Stimulated activated naive CD8-positive, alpha-beta T cell treated with anti-CD3 and anti-CD28 coated beads, Interleukin-15, amount 100 ng/mL, for 72 hours (primary cell): ENCODE results near the gene RAB3A.
A peak's percentile ranks its signal among the peaks of the same experiment; 100 is the strongest.
"Not testable (repeated sequence)": the region's sequence is repeated elsewhere in the genome, so short reads cannot be mapped to it uniquely, and the experiment has no call there.

Experiments used
- ATAC-seq: fragments of 150-1000 bp; cut with Tn5 transposase; 2 replicates; pipeline ENCODE4 v1.10.0; 2021; ENCODE audit warnings: mild to moderate bottlenecking, moderate library complexity
- DNase-seq, 2 donors: peaks; one replicate each; pipeline ENCODE4 v3.0.0; 2021 to 2022
- H3K27ac Mint-ChIP-seq, 2 donors: one replicate each; pipeline ENCODE4 v1.8.0; 2022; ENCODE audit warnings: mild to moderate bottlenecking in 2 of 2, mixed read lengths in 2 of 2, moderate library complexity in 2 of 2
- H3K27me3 Mint-ChIP-seq: one replicate; pipeline ENCODE4 v1.8.0; 2022; ENCODE audit warnings: mixed read lengths
- H3K4me1 Mint-ChIP-seq: one replicate; pipeline ENCODE4 v1.8.0; 2022; ENCODE audit warnings: mild to moderate bottlenecking, mixed read lengths
- H3K4me3 Mint-ChIP-seq, 2 donors: one replicate each; pipeline ENCODE4 v1.8.0; 2022; ENCODE audit warnings: mild to moderate bottlenecking in 2 of 2, mixed read lengths in 2 of 2, moderate library complexity in 1 of 2
- H3K9me3 Mint-ChIP-seq, 2 donors: one replicate each; pipeline ENCODE4 v1.8.0; 2022; ENCODE audit warnings: mixed read lengths in 2 of 2

Gene RAB3A

GRCh38 chr19:18209912-18210311, 6.1 kb upstream of the RAB3A start:
- H3K27me3 Mint-ChIP-seq = peaks cover 49% of the 10 kb centered on the region
- not testable (repeated sequence) for H3K27ac Mint-ChIP-seq, H3K4me3 Mint-ChIP-seq, ATAC-seq, DNase-seq, H3K9me3 Mint-ChIP-seq
- peaks cover 11% of the 10 kb centered on the region for H3K4me1 Mint-ChIP-seq

DNA sequence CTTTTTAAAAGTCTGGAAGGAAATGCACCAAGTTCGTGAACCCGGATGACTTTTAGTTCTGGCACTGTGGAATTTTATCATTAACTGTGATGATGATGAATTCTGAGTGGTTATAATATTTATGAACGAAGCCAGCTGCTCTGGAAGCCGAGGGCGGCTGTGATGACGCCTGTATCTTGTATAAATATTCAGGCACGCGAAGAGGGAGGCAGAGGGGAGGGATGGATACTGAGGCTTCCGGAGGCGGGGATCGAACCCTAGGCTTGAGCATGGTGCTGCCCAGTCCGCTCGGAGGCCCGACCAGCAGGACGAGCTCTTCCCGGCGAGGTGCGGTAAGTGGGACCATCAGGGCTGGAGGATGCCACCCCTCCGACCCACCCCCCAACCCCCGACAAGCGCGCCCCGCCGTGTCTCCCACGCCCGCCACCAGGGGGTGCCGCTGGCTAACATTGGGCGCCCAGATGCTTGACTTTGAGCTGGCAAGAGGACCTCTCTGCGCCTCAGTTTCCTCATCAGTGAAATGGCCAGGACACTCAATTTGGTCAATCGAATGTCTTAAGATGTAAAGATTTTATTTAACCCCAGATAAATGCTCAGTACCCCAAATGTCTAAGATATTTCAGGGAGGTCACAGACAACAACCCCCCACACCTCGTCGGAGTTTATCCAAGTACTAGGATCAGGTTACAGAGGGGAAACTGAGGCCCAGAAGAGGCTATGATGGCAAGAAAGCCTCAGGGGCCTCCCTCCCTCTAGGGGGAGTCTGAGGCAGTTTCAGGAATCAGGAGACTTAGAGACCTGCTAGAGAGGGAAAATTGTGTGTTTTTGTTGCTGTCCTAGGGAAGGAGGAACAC, 4.5 kb upstream of the RAB3A start:
- ATAC-seq (no peak), DNase-seq (peak; percentile 50 to 59)
- no peak overlapping the region for H3K4me3 Mint-ChIP-seq
- H3K9me3 Mint-ChIP-seq = no peaks in the 10 kb centered on the region
- no peak overlapping the region for H3K27ac Mint-ChIP-seq
- peaks cover 49% of the 10 kb centered on the region for H3K27me3 Mint-ChIP-seq
- H3K4me1 Mint-ChIP-seq = peaks cover 23% of the 10 kb centered on the region

DNA sequence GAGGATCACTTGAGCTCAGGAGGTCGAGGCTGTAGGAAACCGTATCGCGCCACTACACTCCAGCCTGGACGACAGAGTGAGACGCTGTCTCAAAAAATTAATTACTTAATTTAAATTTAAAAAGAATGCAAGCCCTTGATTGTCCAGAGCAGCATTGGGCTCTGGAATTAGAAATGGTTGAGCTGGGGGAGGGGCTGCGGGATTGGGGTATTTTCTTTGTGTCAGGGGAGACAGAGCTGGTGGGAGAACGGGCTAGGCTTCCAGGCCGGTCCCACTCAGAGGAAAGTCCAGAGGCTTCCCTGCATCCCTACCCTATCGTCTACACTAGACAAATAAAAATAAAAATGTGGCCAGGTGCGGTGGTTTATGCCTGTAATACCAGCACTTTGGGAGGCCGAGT, 2.2 kb upstream of the RAB3A start:
- no peak for ATAC-seq
- H3K27ac Mint-ChIP-seq = no peak overlapping the region
- no peak overlapping the region for H3K4me3 Mint-ChIP-seq
- no peak for DNase-seq
- peaks cover 42% of the 10 kb centered on the region for H3K27me3 Mint-ChIP-seq
- H3K9me3 Mint-ChIP-seq = no peaks in the 10 kb centered on the region
- peaks cover 44% of the 10 kb centered on the region for H3K4me1 Mint-ChIP-seq

GRCh38 chr19:18205200-18205892, 1.5 kb upstream of the RAB3A start:
- Mint-ChIP-seq H3K27me3 (peaks cover 37% of the 10 kb centered on the region), H3K27ac (peak overlapping the region in 1 of 2 donors; percentile 90), H3K4me3 (peak overlapping the region; percentile 87 to 95), H3K9me3 (no peaks in the 10 kb centered on the region), H3K4me1 (peaks cover 44% of the 10 kb centered on the region)
- peak in 1 of 2 donors; percentile 63 for DNase-seq
- ATAC-seq = no peak

GRCh38 chr19:18204394-18205199, 755 bp upstream of the RAB3A start:
- DNase-seq (peak in 1 of 2 donors; percentile 53), ATAC-seq (peak; percentile 24)
- no peaks in the 10 kb centered on the region for H3K9me3 Mint-ChIP-seq

DNA sequence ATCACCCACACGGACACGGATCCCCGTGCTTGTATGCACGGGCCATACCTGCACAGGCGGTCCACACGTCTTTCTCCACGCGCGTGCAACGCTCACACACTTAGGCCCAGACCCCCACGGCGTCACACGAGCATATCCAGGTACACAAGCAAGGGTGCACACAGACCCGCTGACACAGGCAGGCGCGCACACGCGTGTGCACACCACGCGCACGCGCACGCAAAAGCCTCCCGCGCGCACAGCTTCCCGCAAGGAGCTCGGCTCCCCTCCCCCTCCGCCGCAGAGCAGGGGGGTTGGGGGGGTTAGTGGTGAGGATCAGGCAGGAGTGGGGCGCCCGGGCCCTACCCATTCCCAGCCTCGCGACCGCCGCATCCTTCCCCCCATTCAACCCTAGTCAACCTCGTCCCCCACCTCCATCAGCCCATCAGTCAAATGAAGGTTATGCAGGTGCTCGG, 407 bp downstream of the RAB3A start:
- Mint-ChIP-seq H3K27ac (peak overlapping the region; percentile 84 to 90), H3K4me1 (peaks cover 41% of the 10 kb centered on the region), H3K9me3 (no peaks in the 10 kb centered on the region), H3K4me3 (peak overlapping the region; percentile 95 to 96), H3K27me3 (peaks cover 19% of the 10 kb centered on the region)
- DNase-seq (no peak), ATAC-seq (peak; percentile 25)

More at GRCh38 chr19:18204394-18205199, 755 bp upstream of the RAB3A start:
- Mint-ChIP-seq H3K4me3 (peak overlapping the region; percentile 87 to 95), H3K27me3 (peaks cover 30% of the 10 kb centered on the region), H3K4me1 (peaks cover 44% of the 10 kb centered on the region), H3K27ac (peak overlapping the region; percentile 86 to 90)

- peak; percentile 21 to 32 for DNase-seq
- ATAC-seq = no peak
Observed at GRCh38 chr19:18202778-18203407, 949 bp downstream of the RAB3A start.

GRCh38 chr19:18202397-18202777, 1.5 kb downstream of the RAB3A start:
- peaks cover 9% of the 10 kb centered on the region for H3K27me3 Mint-ChIP-seq
- H3K4me1 Mint-ChIP-seq = peaks cover 40% of the 10 kb centered on the region
- H3K9me3 Mint-ChIP-seq = no peaks in the 10 kb centered on the region
- DNase-seq (no peak), ATAC-seq (no peak)
- H3K4me3 Mint-ChIP-seq = peak overlapping the region; percentile 42 to 96
- no peak overlapping the region for H3K27ac Mint-ChIP-seq

More at GRCh38 chr19:18202778-18203407, 949 bp downstream of the RAB3A start:
- Mint-ChIP-seq H3K27ac (no peak overlapping the region), H3K9me3 (no peaks in the 10 kb centered on the region), H3K4me1 (peaks cover 40% of the 10 kb centered on the region), H3K27me3 (peaks cover 14% of the 10 kb centered on the region), H3K4me3 (peak overlapping the region; percentile 95 to 96)

GRCh38 chr19:18198374-18198773, 5.5 kb downstream of the RAB3A start:
- DNase-seq (no peak), ATAC-seq (no peak)
- peaks cover 38% of the 10 kb centered on the region for H3K4me1 Mint-ChIP-seq
- H3K27me3 Mint-ChIP-seq = no peaks in the 10 kb centered on the region
- H3K4me3 Mint-ChIP-seq = no peak overlapping the region
- no peaks in the 10 kb centered on the region for H3K9me3 Mint-ChIP-seq
- H3K27ac Mint-ChIP-seq = peak overlapping the region in 1 of 2 donors; percentile 31

DNA sequence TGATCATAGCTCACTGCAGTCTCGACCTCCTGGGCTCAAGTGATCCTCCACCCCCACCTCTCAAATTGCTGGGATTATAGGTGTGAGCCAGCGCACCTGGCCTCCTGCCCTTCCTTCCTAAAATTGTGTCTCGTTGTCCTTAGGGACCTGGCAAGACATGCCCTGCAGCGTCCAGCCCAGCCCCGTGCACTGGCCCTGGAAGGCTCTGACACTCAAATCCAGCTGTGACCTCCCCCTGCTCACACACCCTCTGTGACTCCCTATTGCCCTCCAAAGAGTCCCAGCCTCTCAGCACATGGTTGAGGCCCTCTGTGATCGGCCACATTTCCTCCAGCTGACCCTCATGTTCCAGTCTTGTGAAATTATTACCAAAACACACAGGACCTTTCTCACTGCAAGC, 5.9 kb downstream of the RAB3A start:
- no peaks in the 10 kb centered on the region for H3K9me3 Mint-ChIP-seq
- H3K27me3 Mint-ChIP-seq = no peaks in the 10 kb centered on the region
- H3K27ac Mint-ChIP-seq = peak overlapping the region in 1 of 2 donors; percentile 57
- DNase-seq (no peak), ATAC-seq (no peak)
- H3K4me1 Mint-ChIP-seq = peaks cover 34% of the 10 kb centered on the region
- H3K4me3 Mint-ChIP-seq = no peak overlapping the region

DNA sequence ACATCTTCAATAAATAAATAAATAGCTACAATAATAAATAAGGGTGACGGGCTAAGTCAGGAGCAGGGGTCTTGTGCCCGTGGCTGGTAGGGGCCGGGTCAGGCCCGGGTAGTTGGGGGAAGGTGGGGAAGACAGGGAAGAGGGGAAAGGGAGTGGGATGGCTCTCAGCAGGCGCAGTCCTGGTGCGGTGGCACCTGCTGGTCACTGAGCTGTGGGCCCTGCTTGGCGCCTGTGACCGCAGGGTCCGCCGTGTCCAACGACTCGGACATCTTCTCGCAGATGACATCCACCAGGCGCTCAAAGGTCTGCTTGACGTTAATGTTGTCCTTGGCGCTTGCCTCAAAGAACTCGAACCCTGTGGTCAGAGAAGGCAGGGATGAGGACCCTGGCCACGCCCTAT, 6.5 kb downstream of the RAB3A start:
- Mint-ChIP-seq H3K9me3 (no peaks in the 10 kb centered on the region), H3K27me3 (no peaks in the 10 kb centered on the region), H3K4me3 (no peak overlapping the region)

GRCh38 chr19:18196511-18196845, 7.4 kb downstream of the RAB3A start:
- Mint-ChIP-seq H3K27ac (peak overlapping the region; percentile 33 to 90), H3K27me3 (no peaks in the 10 kb centered on the region), H3K4me1 (peaks cover 29% of the 10 kb centered on the region), H3K9me3 (no peaks in the 10 kb centered on the region), H3K4me3 (no peak overlapping the region)
- ATAC-seq (no peak), DNase-seq (no peak)

More for the DNA sequence above, 6.5 kb downstream of the RAB3A start:
- ATAC-seq (no peak), DNase-seq (no peak)
- H3K27ac Mint-ChIP-seq = no peak overlapping the region
- peaks cover 29% of the 10 kb centered on the region for H3K4me1 Mint-ChIP-seq

DNA sequence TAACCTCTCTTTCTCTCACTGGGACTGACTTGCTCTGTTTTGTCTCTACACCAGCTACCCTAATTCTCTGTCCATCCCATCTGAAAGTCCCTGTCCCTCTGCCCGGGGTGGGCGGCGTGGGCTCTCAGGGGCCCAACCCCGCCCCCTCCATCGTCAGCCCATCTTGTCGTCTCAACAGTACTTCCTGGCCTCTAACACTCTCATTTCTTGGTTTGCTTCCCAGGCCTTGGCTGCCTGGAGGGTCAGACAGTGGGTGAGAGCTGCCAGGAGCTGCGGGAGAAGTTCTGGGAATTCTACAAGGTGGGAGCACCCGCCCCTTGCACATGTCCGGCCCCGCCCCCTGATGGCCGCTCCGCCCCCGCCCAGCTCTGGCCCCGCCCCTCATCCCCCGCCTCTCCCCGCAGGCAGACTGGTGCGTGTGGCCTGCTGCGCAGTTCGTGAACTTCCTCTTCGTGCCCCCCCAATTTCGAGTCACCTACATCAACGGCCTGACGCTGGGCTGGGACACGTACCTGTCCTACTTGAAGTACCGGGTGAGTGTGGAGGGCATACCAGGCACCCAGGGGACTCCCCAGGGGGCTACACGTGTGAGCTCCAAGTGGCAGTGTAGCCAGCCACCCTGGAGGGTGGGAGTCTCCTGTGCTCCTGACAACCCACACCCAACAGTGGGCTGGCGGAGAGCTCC, 9.1 kb downstream of the RAB3A start:
- ATAC-seq = no peak
- Mint-ChIP-seq H3K4me1 (peaks cover 27% of the 10 kb centered on the region), H3K9me3 (no peaks in the 10 kb centered on the region), H3K27me3 (no peaks in the 10 kb centered on the region), H3K4me3 (peak overlapping the region; percentile 84 to 87), H3K27ac (peak overlapping the region in 1 of 2 donors; percentile 52)
- DNase-seq = peak; percentile 33 to 40

- ATAC-seq (no peak), DNase-seq (no peak)
- Mint-ChIP-seq H3K27me3 (no peaks in the 10 kb centered on the region), H3K4me1 (peaks cover 27% of the 10 kb centered on the region), H3K27ac (peak overlapping the region in 1 of 2 donors; percentile 90), H3K4me3 (peak overlapping the region; percentile 84 to 87), H3K9me3 (no peaks in the 10 kb centered on the region)
Observed at GRCh38 chr19:18194181-18194530, 9.7 kb downstream of the RAB3A start.
